ENCODE results near the gene TMEM203. TPM values are rescaled to one million over a fixed set of nuclear protein-coding genes. Genes with fewer than 3 reads are reported as not detected.

Gene TMEM203
- total RNA-seq, 4 donors from 2014 or later, result 45.7 to 60.7 (median 49.4) TPM

DNA sequence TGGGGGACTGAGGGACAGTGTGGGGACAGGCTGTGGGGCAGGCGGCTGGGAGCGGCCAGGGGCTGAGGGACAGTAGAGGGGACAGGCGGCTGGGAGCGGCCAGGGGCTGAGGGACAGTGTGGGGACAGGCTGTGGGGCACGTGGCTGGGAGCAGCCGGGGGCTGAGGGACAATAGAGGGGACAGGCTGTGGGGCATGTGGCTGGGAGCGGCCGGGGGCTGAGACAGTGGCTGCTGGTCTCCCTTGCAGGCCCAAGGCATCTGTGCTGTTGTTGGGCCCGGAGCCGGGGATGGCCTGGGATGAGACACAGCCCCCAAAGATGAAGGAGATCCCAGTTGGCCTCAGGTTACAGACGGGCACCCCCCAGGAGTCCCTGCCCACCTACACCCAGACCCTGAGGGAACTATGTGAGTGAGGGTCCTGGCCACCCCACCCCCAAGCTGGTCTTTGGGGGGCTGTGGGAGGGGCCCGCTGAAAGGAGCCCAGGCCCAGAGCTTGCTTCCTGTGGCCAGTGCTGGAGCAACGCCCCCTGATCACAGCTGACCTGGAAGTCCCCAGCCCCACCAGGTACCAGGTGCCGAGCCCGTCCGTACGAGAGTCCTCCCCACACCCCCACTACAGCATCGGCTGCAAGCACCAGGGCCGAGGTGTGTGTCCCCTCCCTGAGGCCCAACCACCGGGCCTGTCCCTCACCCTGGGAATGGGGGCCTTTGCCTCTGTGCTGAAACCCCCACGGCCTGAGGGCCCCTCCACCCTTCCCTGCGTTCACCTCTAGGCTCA, 46.2 kb upstream of the TMEM203 start:
- no peak for DNase-seq (ENCODE audit: low spot score in 2 of 2)
- H3K4me3 ChIP-seq (ENCODE audit: low read depth, poor library complexity, severe bottlenecking), result no peak overlapping the region
- TF ChIP-seq, protein P1, sequence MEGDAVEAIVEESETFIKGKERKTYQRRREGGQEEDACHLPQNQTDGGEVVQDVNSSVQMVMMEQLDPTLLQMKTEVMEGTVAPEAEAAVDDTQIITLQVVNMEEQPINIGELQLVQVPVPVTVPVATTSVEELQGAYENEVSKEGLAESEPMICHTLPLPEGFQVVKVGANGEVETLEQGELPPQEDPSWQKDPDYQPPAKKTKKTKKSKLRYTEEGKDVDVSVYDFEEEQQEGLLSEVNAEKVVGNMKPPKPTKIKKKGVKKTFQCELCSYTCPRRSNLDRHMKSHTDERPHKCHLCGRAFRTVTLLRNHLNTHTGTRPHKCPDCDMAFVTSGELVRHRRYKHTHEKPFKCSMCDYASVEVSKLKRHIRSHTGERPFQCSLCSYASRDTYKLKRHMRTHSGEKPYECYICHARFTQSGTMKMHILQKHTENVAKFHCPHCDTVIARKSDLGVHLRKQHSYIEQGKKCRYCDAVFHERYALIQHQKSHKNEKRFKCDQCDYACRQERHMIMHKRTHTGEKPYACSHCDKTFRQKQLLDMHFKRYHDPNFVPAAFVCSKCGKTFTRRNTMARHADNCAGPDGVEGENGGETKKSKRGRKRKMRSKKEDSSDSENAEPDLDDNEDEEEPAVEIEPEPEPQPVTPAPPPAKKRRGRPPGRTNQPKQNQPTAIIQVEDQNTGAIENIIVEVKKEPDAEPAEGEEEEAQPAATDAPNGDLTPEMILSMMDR (IDR thresholded peaks at IDR 0.05), result no peak
- TF ChIP-seq POLR2A (IDR thresholded peaks at IDR 0.05), result no peak
- 83 to 86% methylated on average over 15 to 20 of the region's 22 CpGs for WGBS, 2 donors
- intact Hi-C loops (cut with DNase I; ENCODE audit: low total_unique reads), result no loop called here

DNA sequence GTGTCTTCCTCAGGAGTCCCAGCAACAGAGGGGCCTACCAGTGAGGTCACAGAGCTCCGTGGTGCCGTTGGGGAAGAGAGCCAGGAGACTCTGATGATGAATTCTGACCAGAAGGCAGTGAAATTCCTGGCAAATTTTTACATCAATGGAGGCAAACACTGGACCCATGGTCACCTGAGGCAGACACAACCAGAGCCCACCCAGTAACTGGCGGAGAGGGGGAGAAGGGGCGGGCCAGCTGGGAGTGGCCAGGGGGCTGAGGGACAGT, 45.7 kb upstream of the TMEM203 start, which contains the start of gene STPG3:
TSS of gene STPG3 (plus strand) at position 93 of the 268 bp plus-strand sequence. CDS start at position 94, 1 bp downstream.
- intact Hi-C loops (cut with DNase I; ENCODE audit: low total_unique reads), result no loop called here
- H3K4me3 ChIP-seq (ENCODE audit: low read depth, poor library complexity, severe bottlenecking), result no peak within 1 kb of the TSS
- 72 to 82% methylated on average over 4 of the region's 4 CpGs for WGBS, 2 donors
- DNase-seq (ENCODE audit: low spot score in 2 of 2), result no peak
- TF ChIP-seq, protein P1 (IDR thresholded peaks at IDR 0.05), result no peak
- no peak for TF ChIP-seq POLR2A (IDR thresholded peaks at IDR 0.05)

DNA sequence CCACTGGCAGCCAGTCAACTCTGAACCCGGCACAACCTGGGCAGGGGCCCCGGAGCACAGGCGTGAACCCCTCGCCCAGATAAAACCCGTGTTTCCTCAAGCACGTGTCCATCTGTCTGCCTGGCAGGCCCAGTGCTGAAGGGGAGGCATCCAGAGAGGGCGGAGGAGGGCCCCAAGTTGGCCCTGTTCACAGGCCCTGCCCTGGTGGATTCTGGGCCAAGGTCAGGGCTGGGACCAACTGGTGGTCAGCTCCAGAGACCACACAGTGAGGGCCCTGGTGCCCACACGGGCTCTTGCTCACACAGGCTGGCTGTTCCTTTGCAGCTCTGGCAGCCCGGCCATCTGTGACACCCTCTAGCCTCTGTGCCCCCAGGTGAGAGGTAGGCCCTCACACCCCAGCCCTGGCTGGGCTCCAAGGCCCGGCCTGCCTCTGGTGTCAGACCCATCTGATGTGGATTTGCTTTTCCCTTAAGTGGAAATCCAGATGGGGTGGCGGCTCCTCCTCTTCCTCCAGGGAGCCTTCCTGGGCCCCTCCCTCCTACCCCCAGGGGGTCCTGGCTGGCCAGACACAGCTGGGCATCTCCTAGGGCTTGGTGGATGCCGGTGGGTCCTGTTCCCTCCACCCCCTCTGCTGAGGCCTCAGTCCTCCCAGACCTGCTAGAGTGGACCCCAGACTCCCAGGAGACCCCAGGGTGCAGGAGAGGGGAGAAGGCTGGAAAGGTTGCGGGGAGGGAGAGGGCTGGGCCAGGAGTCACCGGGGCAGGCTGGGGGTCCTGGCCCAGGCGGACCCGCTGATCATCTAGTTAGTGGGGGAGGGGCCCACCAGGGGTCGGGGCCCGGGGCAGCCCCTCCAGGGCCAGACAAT, 45.1 kb upstream of the TMEM203 start:
- TF ChIP-seq POLR2A (IDR thresholded peaks at IDR 0.05), result no peak
- TF ChIP-seq, protein P1 (IDR thresholded peaks at IDR 0.05), result no peak
- intact Hi-C loops (cut with DNase I; ENCODE audit: low total_unique reads), result no loop called here
- H3K4me3 ChIP-seq (ENCODE audit: low read depth, poor library complexity, severe bottlenecking), result no peak overlapping the region
- no peak for DNase-seq (ENCODE audit: low spot score in 2 of 2)
- WGBS, 2 donors, result 47 to 60% methylated on average over 16 of the region's 18 CpGs

DNA sequence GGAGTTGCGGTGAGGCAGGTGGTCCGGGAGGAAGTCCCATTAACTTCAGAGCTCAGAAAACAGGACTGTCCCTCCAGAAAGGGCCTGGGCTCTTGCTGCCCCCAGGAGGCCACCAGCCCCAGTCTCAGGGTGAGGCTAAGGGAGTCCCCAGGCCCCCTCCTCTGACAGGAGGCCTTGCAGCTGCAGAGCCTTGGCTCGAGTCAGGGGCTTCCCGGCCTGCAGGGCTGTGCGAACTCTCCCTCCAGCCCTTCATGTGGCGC, 42.4 kb upstream of the TMEM203 start:
- 91 to 93% methylated on average over 4 to 6 of the region's 6 CpGs for WGBS, 2 donors
- no peak for DNase-seq (ENCODE audit: low spot score in 2 of 2)
- TF ChIP-seq POLR2A (IDR thresholded peaks at IDR 0.05), result no peak
- TF ChIP-seq, protein P1 (IDR thresholded peaks at IDR 0.05), result no peak
- no peak overlapping the region for H3K4me3 ChIP-seq (ENCODE audit: low read depth, poor library complexity, severe bottlenecking)
- intact Hi-C loops (cut with DNase I; ENCODE audit: low total_unique reads), result no loop called here

DNA sequence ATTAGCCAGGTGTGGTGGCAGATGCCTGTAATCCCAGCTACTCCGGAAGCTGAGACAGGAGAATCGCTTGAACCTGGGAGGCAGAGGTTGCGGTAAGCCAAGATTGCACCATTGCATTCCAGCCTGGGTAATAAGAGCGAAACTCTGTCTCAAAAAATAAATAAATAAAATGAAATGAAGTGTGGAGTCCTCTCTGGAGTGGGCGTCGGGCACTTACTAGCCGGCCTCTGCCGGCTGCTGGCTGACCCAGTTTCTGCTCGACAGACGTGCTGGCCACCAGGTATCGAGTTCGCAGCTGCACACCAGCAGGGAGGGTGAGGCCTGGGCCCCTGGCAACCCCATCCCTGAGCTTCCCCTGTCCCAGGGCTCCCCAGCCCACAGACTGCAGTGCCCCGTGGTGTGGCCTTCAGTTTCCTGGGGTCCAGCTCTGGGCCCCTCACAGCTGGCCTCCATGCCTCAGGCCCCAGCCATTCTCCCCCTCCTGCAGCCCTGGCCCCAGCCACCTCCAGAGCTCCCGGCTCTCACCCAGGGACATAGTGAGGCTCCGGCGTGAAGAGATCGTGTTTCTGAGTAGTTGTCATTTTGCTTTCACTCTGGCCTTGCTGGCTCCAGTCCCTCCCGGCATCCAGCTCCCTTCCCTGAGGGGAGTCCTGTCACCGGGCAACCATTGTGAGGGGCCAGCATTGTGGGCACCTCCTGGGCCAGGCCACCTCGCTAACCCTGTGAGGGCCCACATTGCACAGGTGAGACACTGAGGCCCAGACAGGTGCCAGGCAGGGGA, 41.9 kb upstream of the TMEM203 start:
- intact Hi-C loops (cut with DNase I; ENCODE audit: low total_unique reads), result no loop called here
- TF ChIP-seq POLR2A (IDR thresholded peaks at IDR 0.05), result no peak
- TF ChIP-seq, protein P1 (IDR thresholded peaks at IDR 0.05), result no peak
- WGBS, 2 donors, result 78 to 86% methylated on average over 20 of the region's 20 CpGs
- no peak overlapping the region for H3K4me3 ChIP-seq (ENCODE audit: low read depth, poor library complexity, severe bottlenecking)
- no peak for DNase-seq (ENCODE audit: low spot score in 2 of 2)

Measured in lower leg skin (tissue), 4 donors.